Motor neuron (in vitro differentiated cells): ENCODE measurements around the gene PREX1. TPM values are rescaled to one million over a fixed set of nuclear protein-coding genes. Genes with fewer than 3 reads are reported as not detected.
"Not testable (repeated sequence)": the region's sequence is repeated elsewhere in the genome, so short reads cannot be mapped to it uniquely, and the experiment has no call there.

Experiments
- ATAC-seq, 8 experiments: fragments of 200-7000 bp; cut with Tn5 transposase; replicated peaks in 6 of 8; 2 replicates each; pipeline ENCODE4 v1.8.0; 2021; ENCODE audit warnings: mild to moderate bottlenecking in 8 of 8, moderate library complexity in 8 of 8
- H3K27ac ChIP-seq, 2 donors: fragments of 250-450 bp; sonication (Bioruptor Pico); 2 replicates each; pipeline ENCODE4 v1.9.0; 2021; ENCODE audit warnings: antibody characterized with exemption in 2 of 2, mild to moderate bottlenecking in 2 of 2, moderate library complexity in 1 of 2
- H3K4me1 ChIP-seq, 2 donors: fragments of 250-450 bp; sonication (Bioruptor Pico); replicated peaks in 1 of 2; 2 replicates each; pipeline ENCODE4 v1.6.1; 2021; ENCODE audit warnings: antibody characterized with exemption in 2 of 2, mild to moderate bottlenecking in 2 of 2, moderate library complexity in 1 of 2
- H3K4me3 ChIP-seq, 5 donors: fragments of 250-450 bp; sonication (Bioruptor Pico); 2 replicates each; pipeline ENCODE4 v1.9.0; 2021; ENCODE audit warnings: antibody characterized with exemption in 5 of 5, mild to moderate bottlenecking in 5 of 5, moderate library complexity in 4 of 5
- WGBS, 10 experiments: fragments of 450-650 bp; shearing (Covaris generic); methylation state at CpG; one replicate each; pipeline ENCODE4 v1.0.0; 2022; 5-methylcytosine and 5-hydroxymethylcytosine counted together
- in situ Hi-C, 9 experiments: fragments of 400-800 bp; cut with MboI; loops; one replicate each; pipeline ENCODE4 v1.15.0; 2021; ENCODE audit warnings: low sequenced_read_pairs in 9 of 9, low pct_unique_long_range_greater_than_20kb in 2 of 9; ENCODE audit not compliant: unreplicated experiment in 9 of 9
- total RNA-seq, 8 experiments: library from RNA; unstranded; fragments of 300-600 nt; gene quantifications; 2 replicates each; pipeline versions ENCODE4 v1.2.3 to v1.2.4, GENCODE V29; 2022

The PREX1 gene
- total RNA-seq, 8 experiments from 2014 or later = 10.1 to 54.9 (median 27.0) TPM

DNA sequence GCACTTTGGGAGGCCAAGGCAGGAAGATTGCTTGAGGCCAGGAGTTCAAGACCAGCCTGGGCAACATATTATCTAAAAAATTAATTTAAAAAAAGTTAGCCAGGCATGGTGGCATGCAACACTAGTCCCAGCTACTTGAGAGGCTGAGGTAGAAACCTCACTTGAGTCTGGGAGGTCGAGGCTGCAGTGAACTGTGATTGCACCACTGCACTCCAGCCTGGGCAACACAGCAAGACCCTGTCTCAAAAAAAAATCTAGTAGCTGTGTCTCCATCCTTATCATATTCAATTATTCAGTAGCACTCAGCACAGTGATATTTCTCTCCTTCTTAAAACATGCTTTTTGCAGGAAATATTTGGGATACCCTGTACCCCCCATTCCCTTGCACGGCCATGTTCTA, 16.1 kb upstream of the PREX1 start:
- 14 to 100% (median 60%) methylated on average over 1 to 2 of the region's 2 CpGs; no CpG with 5 or more reads in 3 of the 10 experiments for WGBS, 10 experiments
- H3K4me3 ChIP-seq, in situ Hi-C loops, H3K27ac ChIP-seq, ATAC-seq: not testable (repeated sequence)
- H3K4me1 ChIP-seq = peaks cover 7 to 17% of the 10 kb centered on the region in 2 donors

DNA sequence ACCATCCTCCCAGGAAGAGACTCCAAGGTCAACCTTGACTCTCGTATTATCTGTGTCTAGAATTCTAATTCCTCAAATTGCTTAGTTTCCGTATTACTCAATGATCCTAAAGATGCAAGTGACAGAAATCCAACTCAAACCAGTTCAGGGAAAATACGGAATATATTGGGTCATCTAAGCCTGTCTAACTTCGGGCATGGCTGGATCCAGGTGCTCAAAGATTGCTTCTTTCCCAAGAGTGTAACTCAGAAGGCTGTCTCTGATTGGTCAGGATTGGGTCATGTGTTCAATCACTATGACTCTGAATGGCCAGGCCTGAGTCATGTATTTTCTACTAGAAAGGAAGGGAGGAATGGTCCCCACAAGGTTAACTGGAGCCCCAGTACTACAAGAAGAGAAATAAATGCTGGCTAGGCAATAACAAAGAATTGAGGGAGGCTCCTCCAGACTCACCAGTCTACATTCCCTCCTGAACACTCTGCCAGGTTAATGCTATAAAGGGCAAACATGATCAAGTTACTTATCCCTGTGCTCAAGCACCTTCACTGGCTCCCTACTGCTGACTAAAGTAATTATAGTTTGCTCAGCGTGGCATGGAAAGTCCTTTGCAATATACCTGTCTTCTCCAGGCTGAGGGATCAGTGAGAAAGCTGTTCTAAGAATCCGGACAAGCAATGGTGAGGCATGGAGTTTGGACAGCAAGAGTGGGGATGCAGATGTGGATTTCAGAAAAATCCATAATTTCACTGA, 15.4 kb upstream of the PREX1 start:
- Histone ChIP-seq H3K4me3 (no peak overlapping the region), H3K4me1 (peaks cover 7 to 17% of the 10 kb centered on the region in 2 donors), H3K27ac (no peak overlapping the region)
- ATAC-seq = no peak
- in situ Hi-C loops = no loop called here
- 71 to 100% (median 90%) methylated on average over 2 to 6 of the region's 6 CpGs; no CpG with 5 or more reads in 1 of the 10 experiments for WGBS, 10 experiments

DNA sequence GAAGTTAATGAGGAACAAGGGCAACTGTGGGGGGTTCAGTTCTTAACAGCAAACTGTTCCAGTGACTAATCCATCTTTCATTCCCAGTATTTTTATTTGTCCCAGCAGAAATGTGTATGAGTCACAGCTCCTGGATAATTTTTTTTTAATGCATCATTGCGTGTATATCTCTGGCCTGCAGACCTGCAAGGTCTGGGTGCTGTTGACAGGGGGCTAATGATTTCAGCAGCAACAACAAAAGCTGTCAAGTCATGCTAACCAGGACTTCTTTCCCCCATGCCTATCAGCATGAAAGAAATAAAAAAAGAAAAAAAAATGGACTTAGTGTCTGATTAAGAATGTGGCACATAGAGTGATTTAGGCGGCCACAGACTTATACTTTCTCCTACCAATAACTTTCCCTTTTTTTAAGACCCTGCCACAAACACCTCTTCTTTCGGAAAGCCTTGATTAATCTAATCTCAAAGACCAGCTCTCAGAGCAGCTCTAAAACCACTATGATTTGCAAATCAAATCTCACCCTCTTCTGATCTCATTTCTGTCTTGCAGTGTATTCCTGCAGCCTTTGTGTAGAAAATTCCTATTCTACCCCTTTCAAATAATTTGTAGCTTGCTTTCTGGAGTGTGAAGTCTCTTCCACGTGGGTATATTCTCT, 14.2 kb upstream of the PREX1 start:
- H3K27ac ChIP-seq = no peak overlapping the region
- H3K4me1 ChIP-seq = peaks cover 9 to 16% of the 10 kb centered on the region in 2 donors
- in situ Hi-C loops = no loop called here
- ATAC-seq = peak; percentile 34 to 95 (median 92)
- 17 to 83% (median 40%) methylated on average over 1 to 4 of the region's 4 CpGs; no CpG with 5 or more reads in 1 of the 10 experiments for WGBS, 10 experiments
- H3K4me3 ChIP-seq = no peak overlapping the region

DNA sequence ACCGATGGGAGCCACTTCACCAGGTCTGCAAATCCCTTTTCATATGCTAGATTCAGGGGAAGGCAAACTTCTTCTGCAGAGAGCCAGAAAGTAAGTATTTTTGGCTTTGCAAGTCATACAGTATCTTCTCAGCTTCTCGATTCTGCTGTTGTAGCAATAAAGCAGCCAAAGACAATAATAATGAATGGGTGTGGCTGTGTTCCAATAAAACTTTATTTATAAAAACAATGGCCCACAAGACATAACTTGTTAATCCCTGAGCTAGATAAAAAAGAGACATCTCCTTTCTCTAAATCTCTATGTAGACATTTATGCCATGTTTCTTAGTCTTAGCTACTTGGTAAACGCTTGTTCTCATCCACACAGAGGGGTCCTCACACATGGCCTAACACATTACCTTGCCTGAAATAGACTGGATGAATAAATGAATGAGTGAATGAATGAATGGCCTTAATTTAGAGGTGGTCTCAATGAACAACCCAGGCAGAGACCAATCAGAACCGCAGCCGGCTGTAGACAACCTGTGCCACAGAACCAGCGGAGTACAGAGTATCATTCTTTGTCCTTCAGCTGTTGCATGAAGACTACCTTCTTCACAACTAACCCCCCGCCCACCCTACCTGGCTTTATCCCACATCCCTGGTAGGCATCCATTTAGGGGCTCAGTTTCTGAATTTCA, 13.5 kb upstream of the PREX1 start:
- in situ Hi-C loops = no loop called here
- H3K4me3 ChIP-seq = no peak overlapping the region
- WGBS, 10 experiments = 28 to 100% (median 78%) methylated on average over 1 to 7 of the region's 7 CpGs
- peaks cover 9% of the 10 kb centered on the region in 2 donors for H3K4me1 ChIP-seq
- peak in 1 of 8 experiments; percentile 8 for ATAC-seq
- H3K27ac ChIP-seq = no peak overlapping the region

DNA sequence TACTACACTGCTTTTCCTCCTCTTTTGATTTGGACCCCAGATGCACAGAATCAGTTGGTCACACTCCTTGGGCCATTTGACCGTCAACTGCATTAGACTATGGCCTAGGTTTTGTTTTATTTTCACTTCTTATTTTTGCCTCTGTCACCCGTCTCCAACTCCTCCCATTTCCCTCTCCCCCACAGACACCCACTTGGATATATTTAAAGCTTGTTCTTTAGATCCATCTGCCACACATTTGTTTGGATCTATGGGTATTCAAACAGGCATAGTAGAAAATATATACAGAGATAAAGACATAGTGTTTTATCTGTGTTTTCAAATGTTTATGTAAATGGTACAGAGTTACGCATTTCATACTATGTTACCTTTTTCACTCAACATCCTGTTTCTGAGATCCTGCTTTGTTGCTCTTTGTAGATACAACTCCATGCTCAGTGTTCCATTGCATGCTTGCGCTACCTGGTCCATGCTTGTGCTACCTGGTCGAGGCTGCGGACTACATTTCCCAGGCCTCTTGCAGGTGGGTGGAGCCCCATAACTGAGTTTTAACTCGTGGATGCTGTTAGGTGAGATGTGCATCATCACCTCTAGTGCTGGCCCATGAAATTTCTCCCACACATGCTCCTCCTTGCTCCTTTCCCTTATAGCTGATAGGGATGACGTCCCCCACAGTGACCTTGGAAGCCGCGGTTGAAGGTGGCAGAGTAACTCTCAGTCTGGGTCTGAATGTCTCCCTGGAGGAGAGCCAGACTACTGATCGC, 11.5 kb upstream of the PREX1 start:
- no peak for ATAC-seq
- H3K4me3 ChIP-seq = no peak overlapping the region
- in situ Hi-C loops = no loop called here
- no peak overlapping the region for H3K27ac ChIP-seq
- 55 to 94% (median 82%) methylated on average over 2 to 9 of the region's 11 CpGs for WGBS, 10 experiments
- H3K4me1 ChIP-seq = peaks cover 8 to 9% of the 10 kb centered on the region in 2 donors

DNA sequence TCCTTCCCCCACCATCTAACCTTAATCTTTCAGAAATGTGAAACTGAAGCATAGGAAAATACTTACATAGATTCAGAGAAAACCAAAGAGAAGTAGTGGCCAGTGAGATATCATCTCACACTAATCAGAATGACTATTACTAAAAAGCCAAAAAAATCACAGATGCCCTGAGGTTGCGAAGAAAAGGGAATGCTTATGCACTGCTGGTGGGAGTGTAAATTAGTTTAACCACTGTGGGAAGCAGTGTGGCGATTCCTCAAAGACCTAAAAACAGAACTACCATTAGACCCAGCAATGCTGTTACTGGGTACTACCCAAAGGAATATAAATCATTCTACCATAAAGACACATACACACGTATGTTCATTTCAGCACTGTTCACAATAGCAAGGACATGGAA, 9.2 kb upstream of the PREX1 start:
- WGBS, 10 experiments = 51 to 100% (median 91%) methylated on average over 1 to 3 of the region's 3 CpGs; no CpG with 5 or more reads in 1 of the 10 experiments
- H3K4me1 ChIP-seq = peaks cover 10 to 11% of the 10 kb centered on the region in 2 donors
- no peak overlapping the region for H3K27ac ChIP-seq
- no peak for ATAC-seq
- H3K4me3 ChIP-seq = no peak overlapping the region
- in situ Hi-C loops = no loop called here

DNA sequence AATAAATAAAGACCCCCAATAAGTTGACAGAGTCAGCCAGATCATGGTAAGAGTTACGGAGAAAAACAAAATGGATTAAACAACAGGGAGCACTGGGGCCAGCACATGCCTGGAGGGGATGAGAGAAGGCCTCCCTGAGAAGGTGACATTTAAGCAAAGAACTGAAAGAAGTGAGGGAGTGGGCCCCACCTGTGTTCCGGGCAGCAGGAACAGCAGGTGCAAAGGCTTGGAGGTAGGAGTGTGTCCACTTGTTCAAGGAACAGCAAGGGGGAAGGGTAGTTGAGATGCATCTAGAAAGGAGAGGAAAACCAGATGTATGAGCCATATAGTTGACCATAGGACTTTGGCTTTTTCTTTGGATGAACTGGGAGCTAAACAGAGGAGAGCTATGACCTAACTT, 7.6 kb upstream of the PREX1 start:
- no peak overlapping the region for H3K27ac ChIP-seq
- in situ Hi-C loops = no loop called here
- ATAC-seq = no peak
- 73 to 100% (median 91%) methylated on average over 1 to 2 of the region's 2 CpGs; no CpG with 5 or more reads in 2 of the 10 experiments for WGBS, 10 experiments
- H3K4me1 ChIP-seq = peaks cover 7 to 13% of the 10 kb centered on the region in 2 donors
- no peak overlapping the region for H3K4me3 ChIP-seq

DNA sequence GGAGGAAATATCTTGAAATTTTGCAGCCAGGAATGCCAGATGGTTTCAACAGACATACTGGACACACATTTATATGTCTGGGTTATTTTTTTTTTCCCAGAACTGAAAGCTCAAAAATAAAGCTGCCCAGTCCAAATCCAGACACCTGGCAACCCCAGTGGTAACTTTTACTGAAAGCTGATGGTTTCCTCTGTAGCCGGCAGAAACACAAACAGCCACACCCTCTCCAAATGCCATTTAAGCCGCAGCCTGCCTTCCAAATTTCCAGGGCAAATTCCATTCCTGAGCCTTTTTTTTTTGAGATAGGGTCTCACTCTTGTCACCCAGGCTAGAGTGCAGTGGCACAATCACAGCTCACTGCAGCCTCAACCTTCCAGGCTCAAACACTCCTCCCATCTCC, 6.5 kb upstream of the PREX1 start:
- H3K4me3 ChIP-seq = no peak overlapping the region
- ATAC-seq = no peak
- in situ Hi-C loops = no loop called here
- WGBS, 10 experiments = 0 to 100% (median 63%) methylated on average over 1 of the region's 2 CpGs; no CpG with 5 or more reads in 4 of the 10 experiments
- H3K27ac ChIP-seq = no peak overlapping the region
- peaks cover 7 to 13% of the 10 kb centered on the region in 2 donors for H3K4me1 ChIP-seq

DNA sequence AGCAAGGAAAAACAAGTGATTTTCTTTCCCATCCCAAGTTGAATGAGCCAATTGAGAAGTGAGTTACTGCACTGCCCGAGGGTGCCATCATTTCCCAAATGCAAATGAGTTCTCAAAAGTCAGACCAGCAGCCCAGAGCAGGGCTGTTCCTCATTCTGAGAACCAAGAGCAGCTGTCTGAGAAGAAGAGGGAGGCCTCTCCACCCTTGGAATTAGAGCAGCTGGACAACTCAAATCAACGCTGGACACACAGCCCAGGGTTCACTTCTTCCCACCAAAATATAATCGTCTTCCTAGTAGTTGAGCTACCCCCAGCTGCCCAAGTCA, 4.6 kb upstream of the PREX1 start:
- peak in 3 of 8 experiments; percentile 39 to 57 (median 50) for ATAC-seq
- peaks cover 7 to 13% of the 10 kb centered on the region in 2 donors for H3K4me1 ChIP-seq
- in situ Hi-C loops = no loop called here
- no peak overlapping the region for H3K27ac ChIP-seq
- whole genome bisulfite sequencing, 10 experiments = 0 to 86% (median 26%) methylated on average over 1 to 3 of the region's 3 CpGs; no CpG with 5 or more reads in 3 of the 10 experiments
- H3K4me3 ChIP-seq = no peak overlapping the region

DNA sequence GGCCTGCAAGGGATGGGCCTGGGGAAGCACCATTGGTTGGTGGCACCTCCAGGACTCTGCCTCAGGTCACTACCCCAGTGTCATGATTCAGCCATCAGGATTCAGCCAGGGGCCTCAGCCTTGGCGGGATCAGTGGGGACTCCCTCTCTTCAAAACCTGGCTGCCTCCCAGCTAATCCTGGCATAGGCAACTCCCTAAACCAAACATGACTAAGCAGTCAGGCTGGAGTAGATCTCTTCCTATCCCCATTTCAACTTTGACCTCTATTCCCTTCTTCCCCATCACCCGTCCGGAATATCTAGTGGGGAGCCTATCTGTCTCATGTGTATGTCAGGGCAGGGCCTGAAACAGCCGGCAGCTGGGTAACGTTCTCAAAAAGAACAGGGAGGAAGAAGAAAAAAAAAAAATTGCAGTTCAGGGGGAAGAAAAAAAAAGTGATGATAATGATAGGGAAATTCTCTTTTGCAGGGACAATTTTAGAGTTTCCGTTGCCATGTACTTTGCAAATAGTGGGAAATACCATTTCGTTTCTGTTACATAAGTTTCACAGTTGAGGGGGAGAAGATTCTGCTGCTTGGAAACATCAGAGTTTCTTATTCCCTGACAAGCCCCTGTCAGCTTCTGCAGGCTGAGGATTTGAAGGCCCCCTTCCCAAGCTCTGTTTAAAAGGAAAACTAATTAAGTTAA, 4.1 kb upstream of the PREX1 start:
- ATAC-seq = peak in 2 of 8 experiments; percentile 39 to 53
- in situ Hi-C loops = no loop called here
- Histone ChIP-seq H3K27ac (no peak overlapping the region), H3K4me1 (peaks cover 4 to 13% of the 10 kb centered on the region in 2 donors), H3K4me3 (no peak overlapping the region)
- WGBS, 10 experiments = 8 to 89% (median 58%) methylated on average over 3 to 7 of the region's 7 CpGs; no CpG with 5 or more reads in 1 of the 10 experiments

DNA sequence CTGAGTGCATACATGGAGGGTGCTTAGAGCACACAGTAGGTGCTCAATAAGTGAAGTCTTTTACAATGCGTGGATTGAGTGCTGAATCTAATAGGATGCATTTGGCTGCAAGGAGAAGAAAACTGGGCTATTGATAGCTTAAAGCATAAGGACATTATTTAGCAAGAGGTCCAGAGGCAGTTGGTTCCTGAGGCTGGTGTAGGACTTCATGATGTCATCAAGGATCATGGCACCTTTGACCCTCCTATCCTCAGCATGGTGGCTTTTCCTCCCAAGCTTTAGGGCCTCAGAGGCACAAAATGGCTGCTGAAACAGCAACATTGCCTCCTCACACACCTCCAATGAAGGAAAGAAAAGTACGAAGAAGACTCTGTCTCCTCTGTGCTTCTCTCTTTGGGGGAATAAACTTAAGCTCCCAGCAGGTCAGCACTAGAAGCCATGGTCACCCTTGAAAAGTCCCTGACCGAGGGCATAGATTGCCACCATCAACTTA, 3.1 kb upstream of the PREX1 start:
- H3K4me1 ChIP-seq = peaks cover 10 to 13% of the 10 kb centered on the region in 2 donors
- H3K4me3 ChIP-seq = no peak overlapping the region
- ATAC-seq = no peak
- no peak overlapping the region for H3K27ac ChIP-seq
- 80 to 100% (median 94%) methylated on average over 1 to 3 of the region's 3 CpGs; no CpG with 5 or more reads in 3 of the 10 experiments for WGBS, 10 experiments
- in situ Hi-C loops = no loop called here

DNA sequence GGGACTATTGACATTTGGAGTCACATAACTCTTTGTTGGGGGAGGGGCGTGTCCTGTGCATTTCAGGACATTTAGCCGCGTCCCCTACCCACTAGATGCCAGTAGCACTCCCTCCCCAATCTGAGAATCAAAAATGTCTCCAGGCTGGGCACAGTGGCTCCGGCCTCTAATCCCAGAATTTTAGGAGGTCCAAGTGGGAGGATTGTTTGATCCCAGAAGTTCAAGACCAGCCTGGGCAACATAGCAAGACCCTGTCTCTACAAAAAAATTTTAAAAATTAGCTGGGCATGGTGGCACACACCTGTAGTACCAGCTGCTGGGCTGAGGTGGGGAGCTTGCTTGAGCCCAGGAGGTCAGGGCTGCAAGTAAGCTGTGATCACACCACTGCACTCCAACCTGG, 2.1 kb upstream of the PREX1 start:
- ATAC-seq = no peak
- Histone ChIP-seq H3K27ac (no peak overlapping the region), H3K4me1 (peaks cover 18 to 20% of the 10 kb centered on the region in 2 donors), H3K4me3 (no peak overlapping the region)
- in situ Hi-C loops = no loop called here
- 50 to 100% (median 62%) methylated on average over 1 to 3 of the region's 4 CpGs; no CpG with 5 or more reads in 7 of the 10 experiments for WGBS, 10 experiments
